Measurements from ENCODE around the gene OXNAD1. TPM values are rescaled to one million over a fixed set of nuclear protein-coding genes. Genes with fewer than 3 reads are reported as not detected.

Gene OXNAD1
- total RNA-seq, 1 experiment from 2014 or later = 18.5 TPM

DNA sequence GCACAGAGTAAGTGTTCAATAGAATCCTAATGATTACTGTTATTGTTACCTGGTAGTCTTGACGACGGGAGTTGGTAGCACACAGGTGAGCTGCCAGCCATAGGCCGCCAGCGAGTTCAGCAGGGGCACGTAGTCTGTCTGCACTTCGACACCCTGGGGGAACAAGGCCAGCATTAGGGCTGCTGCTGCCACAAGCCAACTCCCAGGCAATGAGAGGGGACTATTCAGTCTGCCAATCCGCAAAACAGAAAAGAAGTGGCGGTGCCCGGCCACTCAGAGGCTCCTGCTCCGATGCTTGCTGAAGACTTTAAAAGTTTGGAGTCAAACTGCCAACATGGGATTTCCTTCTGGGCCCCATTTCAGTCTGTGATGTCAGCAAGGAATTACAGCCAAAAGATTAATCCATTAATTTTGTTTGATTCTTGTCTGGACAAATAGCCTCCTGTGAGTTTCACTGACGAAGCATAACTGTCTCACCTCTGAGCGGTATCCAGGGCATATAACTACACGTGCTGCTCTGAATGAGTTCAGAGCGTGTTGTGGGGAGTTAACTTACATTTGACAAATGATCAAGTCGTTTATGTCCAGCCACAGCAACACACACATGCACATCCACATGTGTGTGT, 61.8 kb downstream of the OXNAD1 start:
- Histone ChIP-seq H2AFZ (no peak overlapping the region), H3K9me2 (ENCODE audit: insufficient read depth) (no peaks in the 10 kb centered on the region), H4K20me1 (ENCODE audit: insufficient read depth) (no peaks in the 10 kb centered on the region), H3K4me1 (replicated peaks; ENCODE audit: insufficient read depth) (no peaks in the 10 kb centered on the region), H3K36me3 (ENCODE audit: low read depth) (no peaks in the 10 kb centered on the region), H3K4me2 (no peak overlapping the region), H3K9me3 (ENCODE audit: insufficient read depth, low read depth) (no peaks in the 10 kb centered on the region), H3K79me2 (ENCODE audit: low read depth) (no peaks in the 10 kb centered on the region), H3K27ac (no peak overlapping the region), H3F3A (ENCODE audit: insufficient read depth, low read depth) (no peaks in the 10 kb centered on the region), H3K27me3 (ENCODE audit: insufficient read depth, low read depth) (no peaks in the 10 kb centered on the region), H3K4me3 (no peak overlapping the region)
- BruUV-seq (replicated peaks) = no TSS peak
- intact Hi-C loops (cut with micrococcal nuclease; ENCODE audit: unreplicated experiment) = no loop called here
- POLR2A ChIA-PET (ENCODE audit: unreplicated experiment) = no interaction called here
- CTCF ChIA-PET = no interaction called here
- DNase-seq = no peak
- TF ChIP-seq, protein P1, sequence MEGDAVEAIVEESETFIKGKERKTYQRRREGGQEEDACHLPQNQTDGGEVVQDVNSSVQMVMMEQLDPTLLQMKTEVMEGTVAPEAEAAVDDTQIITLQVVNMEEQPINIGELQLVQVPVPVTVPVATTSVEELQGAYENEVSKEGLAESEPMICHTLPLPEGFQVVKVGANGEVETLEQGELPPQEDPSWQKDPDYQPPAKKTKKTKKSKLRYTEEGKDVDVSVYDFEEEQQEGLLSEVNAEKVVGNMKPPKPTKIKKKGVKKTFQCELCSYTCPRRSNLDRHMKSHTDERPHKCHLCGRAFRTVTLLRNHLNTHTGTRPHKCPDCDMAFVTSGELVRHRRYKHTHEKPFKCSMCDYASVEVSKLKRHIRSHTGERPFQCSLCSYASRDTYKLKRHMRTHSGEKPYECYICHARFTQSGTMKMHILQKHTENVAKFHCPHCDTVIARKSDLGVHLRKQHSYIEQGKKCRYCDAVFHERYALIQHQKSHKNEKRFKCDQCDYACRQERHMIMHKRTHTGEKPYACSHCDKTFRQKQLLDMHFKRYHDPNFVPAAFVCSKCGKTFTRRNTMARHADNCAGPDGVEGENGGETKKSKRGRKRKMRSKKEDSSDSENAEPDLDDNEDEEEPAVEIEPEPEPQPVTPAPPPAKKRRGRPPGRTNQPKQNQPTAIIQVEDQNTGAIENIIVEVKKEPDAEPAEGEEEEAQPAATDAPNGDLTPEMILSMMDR (conservative IDR thresholded peaks at IDR 0.05) = no peak

DNA sequence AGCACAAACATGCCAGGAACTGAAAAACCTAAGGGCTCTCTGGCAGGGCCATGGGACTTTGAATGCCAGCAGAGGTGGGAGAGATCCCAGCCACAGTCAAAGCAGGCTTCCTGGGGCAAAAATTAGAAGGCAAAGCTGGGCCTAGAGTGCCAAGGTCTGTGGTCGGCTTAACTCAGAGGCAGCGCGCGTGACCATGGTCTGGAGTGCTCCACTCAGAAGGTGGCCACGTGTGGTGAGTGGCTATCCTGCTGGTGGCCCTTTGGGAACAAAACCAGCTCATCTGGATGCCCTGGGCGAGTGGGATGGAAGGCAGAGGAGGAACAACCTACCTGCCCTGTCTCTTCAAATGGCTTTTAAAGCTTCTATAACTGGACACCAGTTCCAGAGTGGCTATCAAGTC, 63.1 kb downstream of the OXNAD1 start:
- Histone ChIP-seq H3K4me2 (no peak overlapping the region), H3F3A (ENCODE audit: insufficient read depth, low read depth) (no peaks in the 10 kb centered on the region), H2AFZ (no peak overlapping the region), H3K27me3 (ENCODE audit: insufficient read depth, low read depth) (no peaks in the 10 kb centered on the region), H3K4me1 (replicated peaks; ENCODE audit: insufficient read depth) (no peaks in the 10 kb centered on the region), H3K9me3 (ENCODE audit: insufficient read depth, low read depth) (no peaks in the 10 kb centered on the region), H3K4me3 (no peak overlapping the region), H4K20me1 (ENCODE audit: insufficient read depth) (no peaks in the 10 kb centered on the region), H3K36me3 (ENCODE audit: low read depth) (no peaks in the 10 kb centered on the region), H3K27ac (no peak overlapping the region), H3K9me2 (ENCODE audit: insufficient read depth) (no peaks in the 10 kb centered on the region), H3K79me2 (ENCODE audit: low read depth) (no peaks in the 10 kb centered on the region)
- TF ChIP-seq EZH2 (IDR thresholded peaks at IDR 0.05; ENCODE audit: low read depth) = no peak
- TF ChIP-seq, protein P1 (conservative IDR thresholded peaks at IDR 0.05) = no peak
- POLR2A ChIA-PET (ENCODE audit: unreplicated experiment) = no interaction called here
- DNase-seq = no peak
- intact Hi-C loops (cut with micrococcal nuclease; ENCODE audit: unreplicated experiment) = no loop called here
- no TSS peak for BruUV-seq (replicated peaks)
- CTCF ChIA-PET = no interaction called here

DNA sequence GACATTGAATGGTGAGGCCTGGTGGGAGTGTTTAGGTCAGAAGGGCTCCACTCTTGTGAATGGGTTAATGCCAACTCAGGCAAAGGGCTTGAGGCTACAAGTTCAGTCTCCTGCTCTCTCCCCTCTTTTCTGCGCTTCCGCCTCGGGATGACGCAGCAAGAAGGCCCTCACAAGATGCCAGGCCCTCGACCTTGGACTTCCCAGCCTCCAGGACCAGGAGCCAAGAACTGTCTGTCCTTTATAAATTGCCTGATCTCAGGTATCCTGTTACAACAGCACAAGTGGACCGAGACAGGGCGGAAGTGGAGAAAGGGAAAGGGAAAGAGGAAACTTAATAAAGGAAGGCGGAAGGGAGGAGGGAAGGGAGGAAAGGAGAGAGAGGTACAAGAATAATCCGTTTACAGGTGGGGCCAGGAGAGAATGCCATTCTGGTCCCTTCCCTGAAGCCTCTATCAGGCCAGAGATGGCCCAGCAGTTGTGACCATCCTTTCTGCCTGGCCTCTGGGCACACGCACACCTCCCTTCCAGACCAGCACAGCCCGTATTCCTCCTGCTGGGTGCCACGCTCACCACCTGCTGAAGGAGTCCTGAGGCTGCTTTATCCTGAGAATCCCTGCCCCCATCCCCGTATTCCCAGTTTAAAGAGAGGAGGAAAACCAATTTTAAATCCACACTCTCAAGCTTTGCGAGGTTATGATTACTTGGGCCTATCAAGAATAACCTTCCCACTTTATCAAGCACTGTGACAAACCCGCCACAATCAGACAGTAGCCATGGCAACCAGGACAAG, 64.2 kb downstream of the OXNAD1 start:
- H3K4me1 ChIP-seq (replicated peaks; ENCODE audit: insufficient read depth) = no peaks in the 10 kb centered on the region
- no peak overlapping the region for H3K27ac ChIP-seq
- ChIA-PET CTCF (no interaction called here), POLR2A (ENCODE audit: unreplicated experiment) (no interaction called here)
- H3K9me3 ChIP-seq (ENCODE audit: insufficient read depth, low read depth) = no peaks in the 10 kb centered on the region
- TF ChIP-seq EZH2 (IDR thresholded peaks at IDR 0.05; ENCODE audit: low read depth) = no peak
- TF ChIP-seq, protein P1 (conservative IDR thresholded peaks at IDR 0.05) = no peak
- H3K79me2 ChIP-seq (ENCODE audit: low read depth) = no peaks in the 10 kb centered on the region
- H3K4me3 ChIP-seq = no peak overlapping the region
- H4K20me1 ChIP-seq (ENCODE audit: insufficient read depth) = no peaks in the 10 kb centered on the region
- H3K4me2 ChIP-seq = no peak overlapping the region
- no peak for DNase-seq
- BruUV-seq (replicated peaks) = no TSS peak
- H3K9me2 ChIP-seq (ENCODE audit: insufficient read depth) = no peaks in the 10 kb centered on the region
- no peaks in the 10 kb centered on the region; the same call in 1 of the 2 replicates for H3F3A ChIP-seq (ENCODE audit: insufficient read depth, low read depth)
- H3K27me3 ChIP-seq (ENCODE audit: insufficient read depth, low read depth) = no peaks in the 10 kb centered on the region
- no peak overlapping the region for H2AFZ ChIP-seq
- intact Hi-C loops (cut with micrococcal nuclease; ENCODE audit: unreplicated experiment) = no loop called here
- H3K36me3 ChIP-seq (ENCODE audit: low read depth) = no peaks in the 10 kb centered on the region
